GM12878 (cell line): Measurements from ENCODE around the gene TLCD3B. TPM values are rescaled to one million over a fixed set of nuclear protein-coding genes. Genes with fewer than 3 reads are reported as not detected.

ENCODE experiments used
- ATAC-seq: fragments of 200-7000 bp; cut with Tn5 transposase; 3 replicates; pipeline ENCODE4 v1.9.1; 2020; ENCODE audit warnings: mild to moderate bottlenecking, moderate library complexity
- BruUV-seq: library from RNA; stranded (reverse); fragments of 400-500 nt; replicated peaks from 2 replicates; lab custom pipeline; 2021; lab: Mats Ljungman, UMichigan
- CTCF ChIA-PET: fragments of 300-600 bp; sonication (Branson Sonifier 250); formaldehyde crosslinking; extraction: SDS; loops from one replicate; lab custom pipeline; 2021; ENCODE audit warnings: inconsistent platforms; lab: Yijun Ruan, JAX
- POLR2A ChIA-PET: fragments of 350-600 bp; formaldehyde crosslinking; extraction: SDS; loops from one replicate; lab custom pipeline; 2021; ENCODE audit warnings: inconsistent platforms; lab: Charles Lee
- RAD21 ChIA-PET: fragments of 300-600 bp; sonication (Branson Sonifier 250); formaldehyde crosslinking; loops from one replicate; lab custom pipeline; 2023; ENCODE audit warnings: antibody characterized with exemption; ENCODE audit not compliant: unreplicated experiment; lab: Charles Lee
- SMC1A ChIA-PET: fragments of 300-600 bp; sonication (Branson Sonifier 250); formaldehyde crosslinking; loops from one replicate; lab custom pipeline; 2023; ENCODE audit not compliant: unreplicated experiment, uncharacterized antibody; lab: Charles Lee
- DNase-seq: peaks from one replicate; pipeline ENCODE4 v3.0.0-alpha.2; 2011; ENCODE audit warnings: low read depth, low spot score
- FAIRE-seq: peaks from 3 replicates; lab custom pipeline; 2011; peaks lifted over from hg19 to GRCh38; lab: Jason Lieb, UNC
- H2AFZ ChIP-seq: 2 replicates; pipeline ENCODE4 v1.6.0; 2011; ENCODE audit warnings: low read depth, low read length, control low read depth; ENCODE audit not compliant: control insufficient read depth
- H3K27ac ChIP-seq: 2 replicates; pipeline ENCODE4 v1.5.1; 2011; ENCODE audit warnings: control low read depth; ENCODE audit not compliant: control insufficient read depth, insufficient read depth
- H3K27me3 ChIP-seq, 2 experiments: replicated peaks in 1 of 2; 2 replicates each; pipeline versions ENCODE4 v1.6.0 to v1.6.1; 2011; ENCODE audit warnings: low read length in 1 of 2; ENCODE audit not compliant: control insufficient read depth in 2 of 2, insufficient read depth in 2 of 2
- H3K36me3 ChIP-seq, 2 experiments: 2 replicates each; pipeline ENCODE4 v1.5.1; 2011; ENCODE audit warnings: low read length in 1 of 2; ENCODE audit not compliant: control insufficient read depth in 2 of 2, insufficient read depth in 2 of 2
- H3K4me1 ChIP-seq: 2 replicates; pipeline ENCODE4 v1.6.1; 2011; ENCODE audit warnings: mild to moderate bottlenecking, low read length, moderate library complexity, mixed read lengths; ENCODE audit not compliant: control insufficient read depth, insufficient read depth
- H3K4me2 ChIP-seq: 2 replicates; pipeline ENCODE4 v1.6.0; 2011; ENCODE audit warnings: control low read depth; ENCODE audit not compliant: control insufficient read depth, insufficient read depth
- H3K4me3 ChIP-seq: fragments of 200-600 bp; sonication (generic); 2 replicates; pipeline ENCODE4 v1.5.1; 2016
- H3K79me2 ChIP-seq: 2 replicates; pipeline ENCODE4 v1.6.0; 2011; ENCODE audit warnings: low read length; ENCODE audit not compliant: control insufficient read depth, insufficient read depth
- H3K9ac ChIP-seq: 2 replicates; pipeline ENCODE4 v1.8.0; 2011; ENCODE audit warnings: low read length, control low read depth, mixed read lengths; ENCODE audit not compliant: control insufficient read depth, insufficient read depth
- H3K9me3 ChIP-seq: replicated peaks from 3 replicates; pipeline ENCODE4 v1.5.1; 2011; ENCODE audit warnings: mild to moderate bottlenecking, low read length; ENCODE audit not compliant: control insufficient read depth, insufficient read depth
- H4K20me1 ChIP-seq: 2 replicates; pipeline ENCODE4 v1.6.0; 2011; ENCODE audit not compliant: control insufficient read depth, insufficient read depth
- FOXM1 ChIP-seq: IDR thresholded peaks from 2 replicates; pipeline ENCODE4 v1.6.1; 2012; ENCODE audit warnings: low read depth, mild to moderate bottlenecking, inconsistent platforms, low read length, moderate library complexity
- LARP7 ChIP-seq: fragments of 450-650 bp; IDR thresholded peaks from 2 replicates; pipeline ENCODE4 v1.6.1; 2017; ENCODE audit warnings: mild to moderate bottlenecking
- RCOR1 ChIP-seq: conservative IDR thresholded peaks from 2 replicates; pipeline ENCODE4 v1.6.1; 2012; ENCODE audit warnings: low read depth, low read length, improper control_type of control experiment
- SMARCA5 ChIP-seq: fragments of 450-650 bp; IDR thresholded peaks from 2 replicates; pipeline ENCODE4 v1.6.1; 2017; ENCODE audit warnings: mild to moderate bottlenecking
- SUZ12 ChIP-seq: fragments of 200-600 bp; sonication (generic); IDR thresholded peaks from one replicate; pipeline ENCODE4 v1.6.1; 2018; ENCODE audit warnings: antibody characterized with exemption, mild to moderate bottlenecking; ENCODE audit not compliant: unreplicated experiment
- YY1 ChIP-seq: IDR thresholded peaks from 2 replicates; pipeline ENCODE4 v1.6.1; 2011; ENCODE audit warnings: low read depth, mild to moderate bottlenecking, low read length
- ZBED1 ChIP-seq: IDR thresholded peaks from 2 replicates; pipeline ENCODE4 v1.6.1; 2016; ENCODE audit warnings: borderline replicate concordance
- ZNF207 ChIP-seq: fragments of 450-650 bp; IDR thresholded peaks from 2 replicates; pipeline ENCODE4 v1.6.1; 2014; ENCODE audit warnings: antibody characterized with exemption, mild to moderate bottlenecking, borderline replicate concordance
- WGBS: methylation state at CpG from one replicate; pipeline ENCODE4 v1.1.6; 2016; ENCODE audit warnings: low lambda C conversion rate; ENCODE audit not compliant: insufficient replicate concordance, insufficient coverage; ENCODE audit errors: missing lambda C conversion rate; 5-methylcytosine and 5-hydroxymethylcytosine counted together
- in situ Hi-C: fragments of 300-500 bp; cut with MboI; formaldehyde crosslinking; loops from 9 replicates; pipeline ENCODE4 v1.14.3; 2018; ENCODE audit warnings: mixed read lengths
- intact Hi-C: fragments of 100-400 bp; cut with micrococcal nuclease; formaldehyde crosslinking; loops from one replicate; pipeline ENCODE4 v1.14.2; 2022; ENCODE audit not compliant: unreplicated experiment
- polyA plus RNA-seq, 11 experiments: library from polyadenylated mRNA; depleted of rRNA in 4 of 11; unstranded in 6 of 11; stranded (reverse) in 5 of 11; fragments of >200 nt; fragmentation: Nextera tagmentation in 4 of 11; fragmentation: Illumina TruSeq in 1 of 11; extraction: Ambion mirVana in 4 of 11; extraction: Trizol in 1 of 11; gene quantifications; 1 replicate in 1 of 11; 2 replicates in 10 of 11; pipeline versions ENCODE4 v1.2.1 to v1.2.3, GENCODE V29; 2011 to 2016; ENCODE audit warnings: inconsistent platforms in 2 of 11, missing spikeins in 2 of 11, low read depth in 1 of 11
- total RNA-seq, 4 experiments: library from RNA; depleted of rRNA in 3 of 4; stranded (reverse); fragments of >200 nt in 3 of 4; fragmentation: Illumina TruSeq in 1 of 4; extraction: Trizol in 1 of 4; gene quantifications; 2 replicates each; pipeline versions ENCODE4 v1.2.1 to v1.2.3, GENCODE V29; 2013 to 2021
- TF ChIP-seq, protein P1 (sequence below): fragments of 450-650 bp; IDR thresholded peaks from 2 replicates; pipeline ENCODE4 v1.6.1; 2016; ENCODE audit warnings: mild to moderate bottlenecking
- TF ChIP-seq, protein P2 (sequence below): fragments of 450-650 bp; IDR thresholded peaks from 2 replicates; pipeline ENCODE4 v1.6.1; 2017; ENCODE audit warnings: antibody characterized with exemption, mild to moderate bottlenecking, moderate library complexity
- TF ChIP-seq, protein P3 (sequence below): fragments of 450-650 bp; IDR thresholded peaks from 2 replicates; pipeline ENCODE4 v1.6.1; 2018; ENCODE audit warnings: mild to moderate bottlenecking, low read depth, moderate library complexity; ENCODE audit not compliant: partially characterized antibody
- TF ChIP-seq, protein P4 (sequence below): IDR thresholded peaks from 2 replicates; pipeline ENCODE4 v1.6.1; 2011; ENCODE audit warnings: borderline replicate concordance, low read depth, mild to moderate bottlenecking, moderate library complexity, low read length; ENCODE audit not compliant: insufficient read depth, poor library complexity, severe bottlenecking

The TLCD3B gene
- total and polyA plus RNA-seq, 10 of the 15 experiments (the other 5 are each of a cell fraction or from before 2014, with no cell fraction given) = 0.05 to 0.51 (median 0.18) TPM; not detected in 4

DNA sequence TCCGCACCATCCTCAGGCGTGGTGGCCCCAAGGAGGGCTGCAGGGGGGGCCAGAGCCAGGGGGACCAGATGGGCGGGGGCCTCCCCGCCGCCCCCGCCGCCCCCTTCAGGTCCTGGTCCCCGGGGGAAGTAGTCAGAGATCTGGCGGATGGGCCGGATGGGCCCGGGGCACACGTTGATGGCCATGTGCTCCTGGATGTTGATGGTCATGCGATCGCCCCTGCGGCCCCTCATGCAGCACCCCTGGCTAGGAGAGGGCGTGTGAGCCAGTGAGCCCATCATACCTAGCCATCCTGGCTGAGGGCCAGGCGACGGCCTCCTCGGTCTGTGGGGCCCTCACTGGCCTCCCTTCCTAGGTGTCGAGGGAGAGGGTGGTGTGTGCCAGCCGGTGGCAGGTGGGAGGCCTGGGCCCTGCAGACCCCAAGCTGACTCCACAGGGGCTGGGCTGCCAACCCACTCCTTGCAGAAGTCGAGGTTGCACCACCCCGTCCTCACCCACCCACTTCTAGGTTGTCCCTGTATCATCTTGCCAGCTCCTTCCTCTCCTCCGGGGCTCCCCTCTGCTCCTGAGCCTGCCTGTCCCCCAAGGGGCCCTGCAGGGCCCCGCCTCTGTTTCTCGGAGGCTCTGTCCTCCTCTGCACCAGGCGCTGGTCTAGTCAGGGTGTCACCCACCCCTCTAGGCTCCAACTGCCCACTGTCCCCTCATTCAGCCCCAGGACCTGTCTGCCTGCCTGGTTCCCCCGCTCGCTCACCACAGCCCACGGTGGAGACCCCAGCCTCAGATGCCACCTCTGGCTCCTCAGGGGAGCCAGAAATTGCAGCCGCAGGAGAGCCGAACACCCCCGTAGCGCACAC is 20.9 kb downstream of the TLCD3B start:
- 43% methylated on average over 30 of the region's 34 CpGs for WGBS
- peak overlapping the region; percentile 42 for H3K4me2 ChIP-seq
- 0 out of 2 replicates have a peak overlapping the region, but pooled peaks have one; percentile 32 for H3K4me3 ChIP-seq
- in situ Hi-C loops = loop anchor here (25.0 kb wide), 1 partner anchor 898 kb away; no protein-coding TSS in a partner anchor
- peaks cover 3 to 7% of the 10 kb centered on the region in 2 experiments; a peak in 3 of 4 replicates for H3K27me3 ChIP-seq
- no peaks in the 10 kb centered on the region for H3K9me3 ChIP-seq
- ATAC-seq = peak; percentile 34
- no peak overlapping the region for H3K27ac ChIP-seq
- RAD21 ChIA-PET = interaction anchor here (0.6 kb wide), 1 partner anchor 315 kb away, joined by 3 read pairs; no protein-coding TSS in a partner anchor
- H3K36me3 ChIP-seq = no peaks in the 10 kb centered on the region; a peak in 1 of 4 replicates
- CTCF ChIA-PET = no interaction called here
- no peaks in the 10 kb centered on the region for H3K4me1 ChIP-seq
- intact Hi-C loops = no loop called here
- DNase-seq = no peak
- POLR2A ChIA-PET = interaction anchor here (0.6 kb wide), 1 partner anchor 18 kb away, joined by 3 read pairs; no protein-coding TSS in a partner anchor
- no peak overlapping the region for H2AFZ ChIP-seq
- no peaks in the 10 kb centered on the region for H4K20me1 ChIP-seq
- H3K9ac ChIP-seq = no peak overlapping the region
- H3K79me2 ChIP-seq = no peaks in the 10 kb centered on the region
- no peak for FAIRE-seq
- SMC1A ChIA-PET = no interaction called here
- BruUV-seq = no TSS peak
- TF ChIP-seq RCOR1 (no peak), YY1 (no peak), FOXM1 (no peak), SUZ12 (no peak), LARP7 (no peak), ZNF207 (no peak), SMARCA5 (no peak), ZBED1 (no peak)
- TF ChIP-seq, protein P1, sequence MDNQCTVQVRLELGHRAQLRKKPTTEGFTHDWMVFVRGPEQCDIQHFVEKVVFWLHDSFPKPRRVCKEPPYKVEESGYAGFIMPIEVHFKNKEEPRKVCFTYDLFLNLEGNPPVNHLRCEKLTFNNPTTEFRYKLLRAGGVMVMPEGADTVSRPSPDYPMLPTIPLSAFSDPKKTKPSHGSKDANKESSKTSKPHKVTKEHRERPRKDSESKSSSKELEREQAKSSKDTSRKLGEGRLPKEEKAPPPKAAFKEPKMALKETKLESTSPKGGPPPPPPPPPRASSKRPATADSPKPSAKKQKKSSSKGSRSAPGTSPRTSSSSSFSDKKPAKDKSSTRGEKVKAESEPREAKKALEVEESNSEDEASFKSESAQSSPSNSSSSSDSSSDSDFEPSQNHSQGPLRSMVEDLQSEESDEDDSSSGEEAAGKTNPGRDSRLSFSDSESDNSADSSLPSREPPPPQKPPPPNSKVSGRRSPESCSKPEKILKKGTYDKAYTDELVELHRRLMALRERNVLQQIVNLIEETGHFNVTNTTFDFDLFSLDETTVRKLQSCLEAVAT = no peak
- TF ChIP-seq, protein P2, sequence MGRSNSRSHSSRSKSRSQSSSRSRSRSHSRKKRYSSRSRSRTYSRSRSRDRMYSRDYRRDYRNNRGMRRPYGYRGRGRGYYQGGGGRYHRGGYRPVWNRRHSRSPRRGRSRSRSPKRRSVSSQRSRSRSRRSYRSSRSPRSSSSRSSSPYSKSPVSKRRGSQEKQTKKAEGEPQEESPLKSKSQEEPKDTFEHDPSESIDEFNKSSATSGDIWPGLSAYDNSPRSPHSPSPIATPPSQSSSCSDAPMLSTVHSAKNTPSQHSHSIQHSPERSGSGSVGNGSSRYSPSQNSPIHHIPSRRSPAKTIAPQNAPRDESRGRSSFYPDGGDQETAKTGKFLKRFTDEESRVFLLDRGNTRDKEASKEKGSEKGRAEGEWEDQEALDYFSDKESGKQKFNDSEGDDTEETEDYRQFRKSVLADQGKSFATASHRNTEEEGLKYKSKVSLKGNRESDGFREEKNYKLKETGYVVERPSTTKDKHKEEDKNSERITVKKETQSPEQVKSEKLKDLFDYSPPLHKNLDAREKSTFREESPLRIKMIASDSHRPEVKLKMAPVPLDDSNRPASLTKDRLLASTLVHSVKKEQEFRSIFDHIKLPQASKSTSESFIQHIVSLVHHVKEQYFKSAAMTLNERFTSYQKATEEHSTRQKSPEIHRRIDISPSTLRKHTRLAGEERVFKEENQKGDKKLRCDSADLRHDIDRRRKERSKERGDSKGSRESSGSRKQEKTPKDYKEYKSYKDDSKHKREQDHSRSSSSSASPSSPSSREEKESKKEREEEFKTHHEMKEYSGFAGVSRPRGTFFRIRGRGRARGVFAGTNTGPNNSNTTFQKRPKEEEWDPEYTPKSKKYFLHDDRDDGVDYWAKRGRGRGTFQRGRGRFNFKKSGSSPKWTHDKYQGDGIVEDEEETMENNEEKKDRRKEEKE = no peak
- TF ChIP-seq, protein P3, sequence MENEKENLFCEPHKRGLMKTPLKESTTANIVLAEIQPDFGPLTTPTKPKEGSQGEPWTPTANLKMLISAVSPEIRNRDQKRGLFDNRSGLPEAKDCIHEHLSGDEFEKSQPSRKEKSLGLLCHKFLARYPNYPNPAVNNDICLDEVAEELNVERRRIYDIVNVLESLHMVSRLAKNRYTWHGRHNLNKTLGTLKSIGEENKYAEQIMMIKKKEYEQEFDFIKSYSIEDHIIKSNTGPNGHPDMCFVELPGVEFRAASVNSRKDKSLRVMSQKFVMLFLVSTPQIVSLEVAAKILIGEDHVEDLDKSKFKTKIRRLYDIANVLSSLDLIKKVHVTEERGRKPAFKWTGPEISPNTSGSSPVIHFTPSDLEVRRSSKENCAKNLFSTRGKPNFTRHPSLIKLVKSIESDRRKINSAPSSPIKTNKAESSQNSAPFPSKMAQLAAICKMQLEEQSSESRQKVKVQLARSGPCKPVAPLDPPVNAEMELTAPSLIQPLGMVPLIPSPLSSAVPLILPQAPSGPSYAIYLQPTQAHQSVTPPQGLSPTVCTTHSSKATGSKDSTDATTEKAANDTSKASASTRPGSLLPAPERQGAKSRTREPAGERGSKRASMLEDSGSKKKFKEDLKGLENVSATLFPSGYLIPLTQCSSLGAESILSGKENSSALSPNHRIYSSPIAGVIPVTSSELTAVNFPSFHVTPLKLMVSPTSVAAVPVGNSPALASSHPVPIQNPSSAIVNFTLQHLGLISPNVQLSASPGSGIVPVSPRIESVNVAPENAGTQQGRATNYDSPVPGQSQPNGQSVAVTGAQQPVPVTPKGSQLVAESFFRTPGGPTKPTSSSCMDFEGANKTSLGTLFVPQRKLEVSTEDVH = no peak
- TF ChIP-seq, protein P4, sequence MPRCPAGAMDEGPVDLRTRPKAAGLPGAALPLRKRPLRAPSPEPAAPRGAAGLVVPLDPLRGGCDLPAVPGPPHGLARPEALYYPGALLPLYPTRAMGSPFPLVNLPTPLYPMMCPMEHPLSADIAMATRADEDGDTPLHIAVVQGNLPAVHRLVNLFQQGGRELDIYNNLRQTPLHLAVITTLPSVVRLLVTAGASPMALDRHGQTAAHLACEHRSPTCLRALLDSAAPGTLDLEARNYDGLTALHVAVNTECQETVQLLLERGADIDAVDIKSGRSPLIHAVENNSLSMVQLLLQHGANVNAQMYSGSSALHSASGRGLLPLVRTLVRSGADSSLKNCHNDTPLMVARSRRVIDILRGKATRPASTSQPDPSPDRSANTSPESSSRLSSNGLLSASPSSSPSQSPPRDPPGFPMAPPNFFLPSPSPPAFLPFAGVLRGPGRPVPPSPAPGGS = no peak
